ENCODE measurements around the gene LAMB1.

Gene LAMB1

DNA sequence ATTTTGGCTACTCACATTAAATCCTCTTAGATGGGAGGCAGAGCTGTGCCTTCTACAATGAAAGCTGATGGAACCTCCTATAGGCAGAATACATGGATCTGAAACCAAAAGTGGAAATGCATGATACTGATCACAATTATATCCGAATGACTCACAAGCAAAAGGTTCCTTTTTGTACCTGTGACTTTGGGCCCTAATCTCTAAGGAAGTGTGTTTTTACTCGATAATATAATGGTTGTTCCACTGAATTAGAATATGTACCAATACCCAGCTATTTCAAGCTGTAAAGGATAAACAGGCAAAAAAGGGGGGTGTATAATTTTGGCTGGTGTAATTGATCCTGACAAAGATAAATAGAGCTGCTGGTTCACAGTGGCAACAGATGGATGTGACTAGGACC is 17.6 kb upstream of the LAMB1 start:
- TF ChIP-seq, protein P1, sequence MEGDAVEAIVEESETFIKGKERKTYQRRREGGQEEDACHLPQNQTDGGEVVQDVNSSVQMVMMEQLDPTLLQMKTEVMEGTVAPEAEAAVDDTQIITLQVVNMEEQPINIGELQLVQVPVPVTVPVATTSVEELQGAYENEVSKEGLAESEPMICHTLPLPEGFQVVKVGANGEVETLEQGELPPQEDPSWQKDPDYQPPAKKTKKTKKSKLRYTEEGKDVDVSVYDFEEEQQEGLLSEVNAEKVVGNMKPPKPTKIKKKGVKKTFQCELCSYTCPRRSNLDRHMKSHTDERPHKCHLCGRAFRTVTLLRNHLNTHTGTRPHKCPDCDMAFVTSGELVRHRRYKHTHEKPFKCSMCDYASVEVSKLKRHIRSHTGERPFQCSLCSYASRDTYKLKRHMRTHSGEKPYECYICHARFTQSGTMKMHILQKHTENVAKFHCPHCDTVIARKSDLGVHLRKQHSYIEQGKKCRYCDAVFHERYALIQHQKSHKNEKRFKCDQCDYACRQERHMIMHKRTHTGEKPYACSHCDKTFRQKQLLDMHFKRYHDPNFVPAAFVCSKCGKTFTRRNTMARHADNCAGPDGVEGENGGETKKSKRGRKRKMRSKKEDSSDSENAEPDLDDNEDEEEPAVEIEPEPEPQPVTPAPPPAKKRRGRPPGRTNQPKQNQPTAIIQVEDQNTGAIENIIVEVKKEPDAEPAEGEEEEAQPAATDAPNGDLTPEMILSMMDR (IDR thresholded peaks at IDR 0.05; ENCODE audit: insufficient read depth, low read length) = no peak
- TF ChIP-seq POLR2AphosphoS5 (IDR thresholded peaks at IDR 0.05; ENCODE audit: low read depth) (no peak), GABPA (IDR thresholded peaks at IDR 0.05; ENCODE audit: low read depth) (no peak), SPI1 (IDR thresholded peaks at IDR 0.05; ENCODE audit: borderline replicate concordance, low read depth) (no peak)
- TF ChIP-seq, protein P2, sequence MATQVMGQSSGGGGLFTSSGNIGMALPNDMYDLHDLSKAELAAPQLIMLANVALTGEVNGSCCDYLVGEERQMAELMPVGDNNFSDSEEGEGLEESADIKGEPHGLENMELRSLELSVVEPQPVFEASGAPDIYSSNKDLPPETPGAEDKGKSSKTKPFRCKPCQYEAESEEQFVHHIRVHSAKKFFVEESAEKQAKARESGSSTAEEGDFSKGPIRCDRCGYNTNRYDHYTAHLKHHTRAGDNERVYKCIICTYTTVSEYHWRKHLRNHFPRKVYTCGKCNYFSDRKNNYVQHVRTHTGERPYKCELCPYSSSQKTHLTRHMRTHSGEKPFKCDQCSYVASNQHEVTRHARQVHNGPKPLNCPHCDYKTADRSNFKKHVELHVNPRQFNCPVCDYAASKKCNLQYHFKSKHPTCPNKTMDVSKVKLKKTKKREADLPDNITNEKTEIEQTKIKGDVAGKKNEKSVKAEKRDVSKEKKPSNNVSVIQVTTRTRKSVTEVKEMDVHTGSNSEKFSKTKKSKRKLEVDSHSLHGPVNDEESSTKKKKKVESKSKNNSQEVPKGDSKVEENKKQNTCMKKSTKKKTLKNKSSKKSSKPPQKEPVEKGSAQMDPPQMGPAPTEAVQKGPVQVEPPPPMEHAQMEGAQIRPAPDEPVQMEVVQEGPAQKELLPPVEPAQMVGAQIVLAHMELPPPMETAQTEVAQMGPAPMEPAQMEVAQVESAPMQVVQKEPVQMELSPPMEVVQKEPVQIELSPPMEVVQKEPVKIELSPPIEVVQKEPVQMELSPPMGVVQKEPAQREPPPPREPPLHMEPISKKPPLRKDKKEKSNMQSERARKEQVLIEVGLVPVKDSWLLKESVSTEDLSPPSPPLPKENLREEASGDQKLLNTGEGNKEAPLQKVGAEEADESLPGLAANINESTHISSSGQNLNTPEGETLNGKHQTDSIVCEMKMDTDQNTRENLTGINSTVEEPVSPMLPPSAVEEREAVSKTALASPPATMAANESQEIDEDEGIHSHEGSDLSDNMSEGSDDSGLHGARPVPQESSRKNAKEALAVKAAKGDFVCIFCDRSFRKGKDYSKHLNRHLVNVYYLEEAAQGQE (IDR thresholded peaks at IDR 0.05; ENCODE audit: insufficient replicate concordance, low read depth) = no peak
- H3K27me3 ChIP-seq (ENCODE audit: insufficient read depth, poor library complexity, severe bottlenecking) = peaks cover 7% of the 10 kb centered on the region
- H3K27ac ChIP-seq (replicated peaks) = no peak overlapping the region
- H3K4me3 ChIP-seq (replicated peaks; ENCODE audit: insufficient read depth, low read length) = no peak overlapping the region
- no peak for DNase-seq (ENCODE audit: low read depth in 1 of 2, low spot score in 1 of 2)

DNA sequence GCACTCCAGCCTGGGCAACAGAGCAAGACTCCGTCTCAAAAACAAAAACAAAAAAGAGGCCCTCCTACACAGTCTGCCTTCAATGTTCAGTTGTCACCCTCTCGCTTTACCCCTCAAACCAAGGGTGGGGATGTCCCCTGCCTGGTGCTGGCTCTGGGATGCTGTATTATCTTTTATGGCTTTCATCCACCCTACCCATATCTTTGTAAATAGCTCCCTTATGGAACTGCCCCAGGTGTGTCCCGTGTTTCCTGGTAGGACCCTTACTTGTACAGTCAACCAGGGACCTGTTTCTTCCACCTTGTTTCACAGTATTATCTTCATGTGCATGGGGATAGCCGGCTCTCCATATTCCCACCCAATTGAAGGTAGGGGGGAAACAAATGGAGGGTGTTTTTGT is 15.7 kb upstream of the LAMB1 start:
- Histone ChIP-seq H3K4me3 (replicated peaks; ENCODE audit: insufficient read depth, low read length) (no peak overlapping the region), H3K27ac (replicated peaks) (no peak overlapping the region), H3K27me3 (ENCODE audit: insufficient read depth, poor library complexity, severe bottlenecking) (peaks cover 7% of the 10 kb centered on the region)
- TF ChIP-seq, protein P1 (IDR thresholded peaks at IDR 0.05; ENCODE audit: insufficient read depth, low read length) = no peak
- TF ChIP-seq POLR2AphosphoS5 (IDR thresholded peaks at IDR 0.05; ENCODE audit: low read depth) (no peak), GABPA (IDR thresholded peaks at IDR 0.05; ENCODE audit: low read depth) (no peak), SPI1 (IDR thresholded peaks at IDR 0.05; ENCODE audit: borderline replicate concordance, low read depth) (no peak)
- TF ChIP-seq, protein P2 (IDR thresholded peaks at IDR 0.05; ENCODE audit: insufficient replicate concordance, low read depth) = no peak
- DNase-seq (ENCODE audit: low read depth in 1 of 2, low spot score in 1 of 2) = no peak

DNA sequence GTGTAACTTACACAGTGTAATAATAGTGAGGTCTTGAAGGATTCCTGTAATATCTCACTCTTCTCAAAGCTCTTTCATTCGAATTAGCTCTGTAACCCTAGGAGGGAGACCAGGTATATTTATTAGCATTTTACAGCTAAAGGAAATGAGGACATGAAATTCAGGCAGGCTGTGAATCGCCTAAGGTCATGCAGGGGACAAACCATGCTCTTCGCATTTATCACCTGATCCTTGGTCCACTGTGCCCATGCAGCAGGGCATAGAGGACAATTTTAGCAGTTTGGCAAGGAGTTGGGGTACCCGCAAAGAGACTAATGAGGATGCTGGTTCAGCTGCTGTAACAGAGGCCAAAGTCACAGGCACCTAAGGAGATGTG is 14.8 kb upstream of the LAMB1 start:
- H3K27ac ChIP-seq (replicated peaks) = no peak overlapping the region
- TF ChIP-seq, protein P2 (IDR thresholded peaks at IDR 0.05; ENCODE audit: insufficient replicate concordance, low read depth) = no peak
- TF ChIP-seq SPI1 (IDR thresholded peaks at IDR 0.05; ENCODE audit: borderline replicate concordance, low read depth) (no peak), POLR2AphosphoS5 (IDR thresholded peaks at IDR 0.05; ENCODE audit: low read depth) (no peak), GABPA (IDR thresholded peaks at IDR 0.05; ENCODE audit: low read depth) (no peak)
- TF ChIP-seq, protein P1 (IDR thresholded peaks at IDR 0.05; ENCODE audit: insufficient read depth, low read length) = no peak
- no peak overlapping the region for H3K4me3 ChIP-seq (replicated peaks; ENCODE audit: insufficient read depth, low read length)
- DNase-seq (ENCODE audit: low read depth in 1 of 2, low spot score in 1 of 2) = no peak
- peaks cover 5% of the 10 kb centered on the region for H3K27me3 ChIP-seq (ENCODE audit: insufficient read depth, poor library complexity, severe bottlenecking)

Data from HL-60 (cell line).